Gastrocnemius medialis (tissue), 4 donors: ENCODE results near the gene BSDC1.

Experiments
- CTCF ChIP-seq, 5 experiments: fragments of 450-650 bp in 3 of 5; fragments of 200-600 bp in 2 of 5; sonication (generic) in 2 of 5; IDR thresholded peaks in 4 of 5; conservative IDR thresholded peaks in 1 of 5; 1 replicate in 4 of 5; 2 replicates in 1 of 5; pipeline ENCODE4 v1.5.1; 2016 to 2019; ENCODE audit warnings: antibody characterized with exemption in 5 of 5, mild to moderate bottlenecking in 3 of 5, moderate library complexity in 3 of 5
- POLR2A ChIP-seq, 2 donors: fragments of 450-650 bp; IDR thresholded peaks; one replicate each; pipeline ENCODE4 v1.6.1; 2017; ENCODE audit warnings: antibody characterized with exemption in 2 of 2, mild to moderate bottlenecking in 2 of 2, moderate library complexity in 2 of 2

GRCh38 chr1:32321712-32322291, 72.4 kb downstream of the BSDC1 start:
- TF ChIP-seq CTCF (IDR thresholded peaks at IDR 0.05 in 4 of 5, conservative IDR thresholded peaks at IDR 0.05 in 1 of 5) (no peak), POLR2A (IDR thresholded peaks at IDR 0.05) (no peak)
